Hematopoietic multipotent progenitor cell treated with erythropoietin and hydrocortisone succinate and interleukin-3 and kit ligand, for 4 days (in vitro differentiated cells): ENCODE measurements around the gene IL1R1.

Source experiments
- DNase-seq: peaks from one replicate; pipeline ENCODE4 v3.0.0-alpha.2; 2015

Gene IL1R1

DNA sequence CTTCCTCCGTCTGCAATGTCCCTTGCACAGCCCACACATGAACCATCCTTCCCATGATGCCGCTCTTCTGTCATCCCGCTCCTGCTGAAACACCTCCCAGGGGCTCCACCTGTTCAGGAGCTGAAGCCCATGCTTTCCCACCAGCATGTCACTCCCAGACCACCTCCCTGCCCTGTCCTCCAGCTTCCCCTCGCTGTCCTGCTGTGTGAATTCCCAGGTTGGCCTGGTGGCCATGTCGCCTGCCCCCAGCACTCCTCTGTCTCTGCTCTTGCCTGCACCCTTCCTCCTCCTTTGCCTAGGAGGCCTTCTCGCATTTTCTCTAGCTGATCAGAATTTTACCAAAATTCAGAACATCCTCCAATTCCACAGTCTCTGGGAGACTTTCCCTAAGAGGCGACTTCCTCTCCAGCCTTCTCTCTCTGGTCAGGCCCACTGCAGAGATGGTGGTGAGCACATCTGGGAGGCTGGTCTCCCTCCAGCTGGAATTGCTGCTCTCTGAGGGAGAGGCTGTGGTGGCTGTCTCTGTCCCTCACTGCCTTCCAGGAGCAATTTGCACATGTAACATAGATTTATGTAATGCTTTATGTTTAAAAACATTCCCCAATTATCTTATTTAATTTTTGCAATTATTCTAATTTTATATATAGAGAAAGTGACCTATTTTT is 35.4 kb downstream of the IL1R1 start:
- DNase-seq = no peak

DNA sequence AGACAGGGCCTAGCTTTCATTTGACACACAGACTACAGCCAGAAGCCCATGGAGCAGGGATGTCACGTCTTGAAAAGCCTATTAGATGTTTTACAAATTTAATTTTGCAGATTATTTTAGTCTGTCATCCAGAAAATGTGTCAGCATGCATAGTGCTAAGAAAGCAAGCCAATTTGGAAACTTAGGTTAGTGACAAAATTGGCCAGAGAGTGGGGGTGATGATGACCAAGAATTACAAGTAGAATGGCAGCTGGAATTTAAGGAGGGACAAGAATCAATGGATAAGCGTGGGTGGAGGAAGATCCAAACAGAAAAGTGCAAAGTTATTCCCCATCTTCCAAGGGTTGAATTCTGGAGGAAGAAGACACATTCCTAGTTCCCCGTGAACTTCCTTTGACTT is 36.5 kb downstream of the IL1R1 start:
- no peak for DNase-seq

DNA sequence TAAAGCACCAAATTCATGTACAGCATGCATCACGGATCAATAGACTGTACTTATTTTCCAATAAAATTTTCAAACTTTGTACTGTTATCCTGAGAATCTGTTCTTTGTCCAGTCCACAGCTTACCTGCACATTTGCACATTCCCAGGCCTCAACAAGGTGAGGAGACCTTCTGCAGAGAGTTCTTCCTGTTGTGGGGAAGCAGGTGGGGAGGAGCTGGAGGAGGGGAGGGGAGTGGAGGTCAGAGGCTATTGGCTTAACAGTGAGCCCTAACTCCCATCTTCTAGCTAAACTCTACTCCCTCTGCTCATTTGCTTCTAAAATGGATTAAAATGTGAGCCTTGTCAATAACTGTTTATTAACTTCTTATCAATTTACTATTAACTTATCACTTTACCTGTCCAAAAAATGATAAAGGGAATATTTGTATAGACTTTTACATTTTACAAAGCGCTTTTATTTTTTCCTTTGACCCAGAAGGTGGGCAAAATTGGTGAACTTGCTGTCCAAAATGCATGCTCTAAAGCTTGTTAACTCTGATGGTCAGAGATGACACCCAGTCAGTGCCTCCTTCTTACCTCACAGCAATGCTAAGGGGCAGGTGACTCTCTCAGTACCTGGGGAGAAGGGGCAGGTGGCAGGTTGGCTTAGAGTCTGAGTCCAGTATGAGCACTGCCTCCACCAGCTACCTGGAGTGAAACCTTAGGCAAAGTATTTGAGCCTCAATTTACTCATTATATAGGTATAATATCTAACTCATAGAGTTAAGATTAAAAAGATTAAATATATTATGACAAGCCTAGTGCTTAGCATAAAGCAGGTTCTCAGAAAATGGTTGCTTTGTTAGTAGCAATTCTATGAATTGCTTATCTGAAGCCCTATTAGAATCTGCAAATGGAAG is 37.5 kb downstream of the IL1R1 start:
- no peak for DNase-seq

DNA sequence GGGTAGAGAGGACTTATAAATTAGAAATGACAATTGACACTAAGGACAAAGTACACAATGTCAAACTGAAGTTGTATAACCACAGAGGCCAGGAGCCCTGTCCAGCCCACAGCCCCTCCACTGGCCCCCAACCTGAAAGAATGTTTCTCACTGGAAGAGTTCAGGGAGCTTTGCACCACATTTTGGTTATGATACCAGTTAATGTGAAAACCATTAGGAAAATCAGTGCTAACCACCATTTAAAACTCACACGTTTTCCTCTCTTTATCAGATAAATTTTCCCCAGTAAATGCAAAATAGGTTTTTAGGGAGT is 38.1 kb downstream of the IL1R1 start:
- DNase-seq = no peak

DNA sequence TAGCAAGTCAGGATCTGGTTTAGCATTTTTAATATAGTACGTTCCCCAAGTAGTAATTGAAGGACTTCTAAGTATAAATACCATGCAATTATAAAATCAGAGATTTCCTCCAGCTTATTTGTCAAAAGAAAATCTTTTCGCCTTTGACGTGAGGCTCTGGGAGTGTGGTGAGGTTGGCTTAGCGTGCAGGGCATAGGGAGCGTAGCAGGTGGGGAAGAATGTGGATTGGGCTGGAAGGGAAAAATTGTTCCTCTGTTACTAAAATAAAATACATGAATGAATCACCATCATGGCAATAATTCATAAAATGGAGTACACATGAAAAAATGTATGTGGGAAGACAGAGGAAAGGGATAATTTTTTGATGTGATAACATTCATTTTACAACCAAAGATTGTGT is 38.8 kb downstream of the IL1R1 start:
- no peak for DNase-seq

DNA sequence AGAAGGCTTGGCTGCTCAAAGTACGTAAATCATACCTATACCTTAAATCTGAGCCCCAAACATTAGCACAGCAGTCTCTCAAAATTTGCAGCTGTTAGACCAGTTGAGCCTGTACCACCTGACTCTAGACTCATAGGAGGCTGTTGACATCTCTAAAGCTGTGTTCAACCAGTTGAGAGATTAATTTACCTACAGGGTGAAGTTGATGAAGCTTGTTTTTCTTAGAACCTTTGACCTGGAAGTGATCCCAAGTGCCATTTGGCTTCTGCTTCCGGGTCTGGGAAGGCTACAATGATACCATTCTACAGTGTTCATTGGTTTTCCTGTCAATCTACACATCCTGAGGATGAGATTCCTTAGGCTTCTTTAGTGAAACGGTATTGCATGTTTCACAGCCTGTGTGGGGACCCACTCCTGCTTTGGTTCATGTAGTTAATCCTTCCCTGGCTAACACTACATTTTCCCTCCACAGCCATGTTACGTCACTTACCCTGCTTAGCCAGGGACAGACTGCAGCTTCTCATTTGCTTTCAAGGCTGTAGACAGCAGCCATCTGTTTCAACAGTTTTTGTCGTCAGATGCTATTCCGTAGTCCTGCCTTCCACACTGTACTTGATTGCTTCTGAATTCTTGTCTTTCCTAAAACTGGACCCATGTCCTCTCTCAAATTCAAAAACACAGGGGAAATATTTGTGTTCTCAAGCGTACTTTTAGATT is 39.5 kb downstream of the IL1R1 start:
- DNase-seq = no peak

DNA sequence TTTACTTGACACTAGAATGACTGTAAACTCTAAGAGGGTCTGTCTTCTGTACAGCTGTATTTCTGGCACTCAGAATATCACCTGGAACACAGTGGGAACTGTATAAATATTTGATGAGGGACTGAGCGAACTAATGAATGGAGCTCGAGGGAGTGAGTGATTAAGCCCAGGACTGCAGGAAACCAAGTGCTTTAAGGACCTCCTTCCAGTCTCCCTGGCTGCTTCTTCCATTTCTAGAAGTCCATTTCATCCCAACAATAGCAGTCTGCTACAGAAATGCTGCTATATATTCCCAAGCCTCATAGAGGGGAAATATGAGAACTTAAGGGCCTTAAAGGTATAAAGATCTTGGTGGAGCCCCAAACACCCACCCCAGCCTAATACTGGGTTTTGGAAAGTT is 41.5 kb downstream of the IL1R1 start:
- no peak for DNase-seq

DNA sequence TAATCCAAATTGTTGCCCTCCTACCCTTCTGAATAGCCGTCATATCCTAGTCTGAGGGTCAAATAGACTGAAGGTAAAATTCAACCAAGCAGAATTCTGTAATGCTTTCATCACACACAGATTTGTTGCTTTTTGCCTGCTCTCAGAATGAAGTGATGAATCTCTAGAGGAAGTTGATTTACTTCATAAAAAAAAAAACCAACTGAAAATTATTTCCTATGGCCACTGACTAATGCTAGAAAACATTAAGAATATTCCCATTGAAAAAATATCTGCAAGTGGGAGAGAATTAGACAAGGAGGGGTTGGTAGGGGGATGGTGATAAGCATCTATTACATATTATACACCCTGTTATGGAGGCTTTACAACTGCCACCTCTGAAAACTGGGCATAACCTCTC is 42.0 kb downstream of the IL1R1 start:
- DNase-seq = no peak

DNA sequence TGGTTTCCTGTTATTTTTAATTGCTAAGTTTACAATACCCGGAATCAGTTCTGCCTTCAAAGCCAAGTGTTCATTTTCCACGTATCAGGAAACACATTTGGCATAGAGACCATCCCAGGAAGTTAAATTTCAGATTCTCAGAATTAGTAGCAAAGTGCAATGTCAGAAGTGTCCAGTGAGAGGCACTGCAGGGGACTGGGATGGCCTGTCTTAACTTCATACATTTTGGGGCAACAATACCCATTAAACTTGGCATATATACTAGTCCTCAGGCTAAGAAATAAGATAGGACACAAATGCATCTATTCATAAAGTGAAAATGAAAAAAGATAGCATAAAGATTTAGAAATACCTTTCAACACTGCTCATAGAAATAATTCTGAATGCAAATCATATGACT is 42.8 kb downstream of the IL1R1 start:
- peak; percentile 20 for DNase-seq

DNA sequence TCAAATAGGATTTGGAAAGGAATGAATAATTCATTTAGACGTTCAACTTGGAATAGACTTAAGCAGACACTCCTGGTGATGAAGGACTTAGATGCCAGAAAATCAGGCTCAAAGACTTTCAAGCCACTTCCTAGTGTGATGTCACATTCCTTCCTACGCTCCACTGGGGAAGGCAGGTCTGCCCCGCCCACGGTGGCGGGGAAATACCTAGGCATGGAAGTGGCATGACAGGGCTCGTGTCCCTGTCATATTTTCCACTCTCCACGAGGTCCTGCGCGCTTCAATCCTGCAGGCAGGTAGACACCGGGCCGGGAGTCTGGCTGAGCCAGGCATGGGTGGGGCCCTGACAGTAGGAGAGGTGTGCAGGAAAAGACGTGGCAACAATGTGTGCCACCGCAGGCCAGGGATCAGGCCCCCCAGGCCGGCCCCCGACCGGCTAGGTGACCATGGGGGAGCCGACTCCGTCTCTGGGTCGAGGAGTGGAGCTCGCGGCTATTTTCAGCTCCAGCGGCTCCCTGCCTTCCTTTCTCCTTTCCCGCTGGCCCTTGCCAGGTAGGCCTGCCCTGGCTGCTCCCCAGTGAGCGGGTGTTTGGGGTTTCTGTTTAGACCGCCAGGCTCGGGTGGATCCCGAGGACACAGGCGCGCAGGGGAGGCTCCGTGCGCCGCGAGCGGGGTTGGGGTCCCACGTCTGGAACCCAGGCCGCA is 44.4 kb downstream of the IL1R1 start, which contains the start of gene IL1RL2:
Gene IL1RL2 (plus strand): TSS at position 233 of the 705 bp plus-strand sequence. CDS start 845 bp downstream, outside the sequence.
- DNase-seq = no peak

DNA sequence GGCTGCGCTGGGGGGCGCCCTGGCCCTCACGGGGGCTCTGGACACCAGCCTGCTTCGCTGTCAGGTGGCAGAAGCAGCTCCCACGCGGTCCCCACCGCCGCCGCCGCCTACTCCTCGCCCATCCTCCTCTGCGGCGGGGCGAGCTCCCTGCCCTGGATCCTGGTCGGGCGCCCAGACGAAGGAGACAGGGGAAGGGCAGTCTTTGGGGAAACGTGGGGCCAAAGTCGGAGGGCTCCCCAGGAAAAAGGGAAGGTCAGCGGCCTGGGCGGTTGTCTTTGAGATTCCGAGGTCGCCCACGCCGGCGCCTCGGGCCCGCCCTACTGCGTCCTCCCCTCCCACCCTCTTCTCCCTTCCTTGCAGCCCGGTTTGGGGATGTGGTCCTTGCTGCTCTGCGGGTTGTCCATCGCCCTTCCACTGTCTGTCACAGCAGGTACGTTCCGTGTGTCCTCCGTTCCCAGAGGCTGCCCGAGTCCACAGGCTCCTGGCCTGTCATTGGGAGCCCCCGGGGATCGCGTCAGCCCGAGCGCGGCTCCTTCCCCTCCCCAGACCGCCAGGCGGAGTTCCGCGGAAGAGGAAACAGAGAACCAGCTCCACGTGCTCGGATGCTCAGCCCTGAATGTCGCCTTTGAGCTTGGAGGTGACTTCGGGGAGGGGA is 45.1 kb downstream of the IL1R1 start:
- DNase-seq = peak; percentile 59

DNA sequence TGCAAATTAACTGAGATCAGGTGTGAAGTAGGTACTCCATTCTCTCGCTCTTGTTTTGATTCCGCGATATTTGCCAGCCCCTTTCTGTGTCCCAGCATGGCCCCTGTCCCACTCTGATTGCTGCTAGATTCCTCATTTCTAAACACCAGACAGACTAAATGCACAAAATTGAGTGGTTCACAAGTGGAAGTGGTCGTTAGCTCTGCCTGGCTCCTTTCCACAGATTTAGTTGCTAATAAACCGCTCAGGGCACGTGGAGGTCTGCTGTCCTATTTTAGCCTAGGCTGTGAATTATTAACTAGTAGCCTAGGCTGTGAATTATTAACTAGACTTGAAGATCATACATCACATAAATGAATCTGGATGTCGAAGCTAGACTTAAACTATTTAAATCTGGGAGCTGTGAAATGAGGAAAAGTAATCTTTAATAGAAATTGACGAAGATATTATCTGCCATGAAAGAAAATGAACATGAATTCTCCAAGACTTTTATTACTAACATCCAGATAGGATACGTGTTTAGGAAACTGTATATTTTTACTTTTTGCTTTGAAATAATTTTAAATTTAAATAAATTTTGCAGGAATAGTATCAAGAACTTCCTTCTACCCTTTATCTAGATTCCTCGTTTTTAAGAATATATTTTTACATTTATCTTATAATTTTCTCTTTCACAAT is 48.0 kb downstream of the IL1R1 start:
- no peak for DNase-seq

DNA sequence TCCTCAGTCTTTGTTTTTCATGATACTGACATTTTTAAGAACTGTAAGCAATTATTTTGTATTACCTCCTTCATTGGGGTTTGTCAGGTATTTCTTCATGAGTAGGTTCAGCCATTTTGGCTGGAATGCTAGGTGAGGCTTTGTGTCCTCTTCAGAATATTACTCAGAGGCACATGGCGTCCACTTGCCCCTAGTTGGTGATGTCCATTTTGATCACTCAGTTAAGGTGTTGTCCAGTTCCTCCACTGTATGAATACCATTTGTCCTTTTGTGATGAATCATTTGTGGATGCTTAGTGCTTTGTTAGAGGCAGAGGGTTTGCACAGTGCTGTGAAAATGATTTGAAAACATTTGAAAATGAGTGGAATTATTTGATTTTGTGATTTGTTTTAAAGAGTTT is 49.0 kb downstream of the IL1R1 start:
- no peak for DNase-seq

DNA sequence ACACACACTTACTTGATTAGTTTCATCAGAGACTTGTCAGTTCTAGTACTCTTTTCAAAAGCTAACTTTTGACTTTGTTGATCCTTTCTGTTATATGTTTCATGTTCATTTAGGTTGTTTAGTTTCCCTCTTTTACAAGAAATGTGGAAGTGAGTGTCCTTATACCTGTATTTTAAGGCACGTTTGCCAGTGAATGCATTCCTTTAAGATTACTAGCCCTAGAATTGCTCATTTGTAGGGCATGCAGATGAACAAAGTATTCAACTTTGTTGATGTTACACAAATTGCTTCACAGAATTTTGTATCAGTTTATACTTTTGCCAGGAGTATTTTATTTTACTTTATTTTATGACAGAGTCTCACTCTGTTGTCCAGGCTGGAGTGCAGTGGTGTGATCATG is 50.5 kb downstream of the IL1R1 start:
- DNase-seq = no peak

DNA sequence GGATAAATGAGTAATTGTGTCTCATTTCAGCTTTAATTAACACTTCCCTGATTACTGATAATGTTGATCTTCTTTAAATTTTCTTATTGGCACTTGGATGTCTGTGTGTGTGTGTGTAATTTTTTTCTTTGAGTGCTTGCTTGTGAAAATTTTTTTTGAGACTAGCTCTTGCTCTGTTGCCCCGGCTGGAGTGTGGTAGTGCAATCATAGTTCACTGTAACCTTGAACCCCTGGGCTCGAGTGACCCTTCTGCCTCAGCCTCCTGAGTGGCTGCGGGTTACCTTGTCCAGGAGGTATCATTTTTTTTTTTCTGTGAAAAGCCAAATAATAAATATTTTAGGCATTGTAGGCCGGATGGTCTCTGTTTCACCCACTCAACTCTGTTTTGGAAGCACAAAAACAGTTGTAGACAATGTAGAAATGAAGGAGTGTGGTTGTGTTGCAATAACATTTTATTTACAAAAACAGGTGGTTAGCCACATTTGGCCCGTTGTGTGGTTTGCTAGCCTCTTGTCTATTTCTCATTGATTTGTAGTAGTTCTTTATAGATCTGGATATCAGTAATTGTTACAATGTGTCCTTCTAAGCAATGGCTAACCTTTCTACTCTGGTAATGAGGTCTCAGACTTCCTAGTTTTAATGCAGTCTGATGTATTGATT is 52.2 kb downstream of the IL1R1 start:
- peak; percentile 15 for DNase-seq

DNA sequence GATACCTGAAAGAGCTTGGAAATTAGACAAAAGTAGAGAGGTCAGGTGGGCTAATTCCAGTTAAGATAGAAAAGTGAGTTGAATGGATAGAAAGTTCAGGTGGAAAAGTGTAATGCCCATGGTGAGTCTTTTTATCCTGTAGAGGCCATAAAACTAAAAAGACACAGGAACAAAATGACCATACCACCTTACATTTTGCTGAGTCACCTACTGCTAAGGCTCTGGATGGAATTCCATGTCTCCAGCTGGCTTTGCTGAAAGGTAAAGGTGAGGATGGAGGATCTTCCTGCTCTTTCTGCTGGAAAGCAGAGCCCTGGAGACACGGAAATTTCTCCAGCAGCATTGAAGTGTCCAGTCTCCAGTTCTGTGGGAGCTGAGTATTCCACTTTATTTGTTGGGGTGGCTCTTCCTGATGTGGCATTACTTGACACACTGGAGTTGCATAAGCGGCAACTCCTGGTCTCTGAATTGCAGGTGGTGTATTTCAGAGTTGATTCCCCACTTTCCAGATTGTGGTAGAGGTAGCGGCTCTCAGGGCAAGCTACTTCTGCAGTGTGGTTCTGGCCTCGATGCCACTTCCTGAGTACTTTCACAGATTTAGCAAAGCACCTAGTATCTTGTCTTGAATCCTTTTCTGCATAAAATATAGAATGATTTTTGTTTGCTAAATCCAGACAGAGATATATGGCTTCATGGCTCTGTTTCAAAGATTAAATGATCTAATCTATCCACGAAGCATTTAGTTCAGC is 55.0 kb downstream of the IL1R1 start:
- no peak for DNase-seq

DNA sequence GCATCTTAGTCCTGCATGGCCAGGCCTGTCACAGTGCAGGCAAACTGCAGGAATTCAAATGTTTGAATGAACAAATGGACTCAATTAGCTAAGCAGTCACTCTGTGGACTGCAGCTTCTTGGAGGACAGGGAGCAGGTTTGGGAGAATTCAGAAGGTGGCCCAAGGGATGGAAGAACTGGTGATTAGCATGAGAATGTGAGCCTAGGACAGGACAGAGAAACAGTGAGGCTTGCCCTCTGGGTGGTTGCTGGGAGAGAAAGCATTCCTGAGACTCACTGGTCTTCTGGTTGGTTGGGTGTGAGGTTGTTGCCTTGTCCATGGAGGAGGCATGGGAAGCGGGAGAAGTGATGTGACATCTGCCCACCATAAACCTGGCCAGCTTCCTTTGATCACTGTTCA is 58.0 kb downstream of the IL1R1 start:
- DNase-seq = no peak

DNA sequence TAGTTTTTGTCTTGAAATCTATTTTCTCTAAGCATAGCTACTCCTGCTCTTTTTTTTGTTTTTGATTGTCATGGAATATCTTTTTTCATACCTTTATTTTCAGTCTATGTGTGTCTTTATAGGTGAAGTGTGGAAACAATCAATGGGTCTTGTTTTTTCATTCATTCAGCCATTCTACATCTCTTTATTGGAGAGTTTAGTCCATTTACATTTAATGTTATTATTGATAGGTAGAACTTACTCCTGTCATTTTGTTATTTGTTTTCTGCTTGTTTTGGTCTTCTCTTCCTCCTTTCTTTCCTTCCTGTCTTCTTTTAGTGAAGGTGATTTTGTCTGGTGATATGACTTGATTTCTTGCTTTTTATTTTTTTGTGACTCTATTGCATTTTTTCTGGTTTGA is 62.1 kb downstream of the IL1R1 start:
- no peak for DNase-seq

DNA sequence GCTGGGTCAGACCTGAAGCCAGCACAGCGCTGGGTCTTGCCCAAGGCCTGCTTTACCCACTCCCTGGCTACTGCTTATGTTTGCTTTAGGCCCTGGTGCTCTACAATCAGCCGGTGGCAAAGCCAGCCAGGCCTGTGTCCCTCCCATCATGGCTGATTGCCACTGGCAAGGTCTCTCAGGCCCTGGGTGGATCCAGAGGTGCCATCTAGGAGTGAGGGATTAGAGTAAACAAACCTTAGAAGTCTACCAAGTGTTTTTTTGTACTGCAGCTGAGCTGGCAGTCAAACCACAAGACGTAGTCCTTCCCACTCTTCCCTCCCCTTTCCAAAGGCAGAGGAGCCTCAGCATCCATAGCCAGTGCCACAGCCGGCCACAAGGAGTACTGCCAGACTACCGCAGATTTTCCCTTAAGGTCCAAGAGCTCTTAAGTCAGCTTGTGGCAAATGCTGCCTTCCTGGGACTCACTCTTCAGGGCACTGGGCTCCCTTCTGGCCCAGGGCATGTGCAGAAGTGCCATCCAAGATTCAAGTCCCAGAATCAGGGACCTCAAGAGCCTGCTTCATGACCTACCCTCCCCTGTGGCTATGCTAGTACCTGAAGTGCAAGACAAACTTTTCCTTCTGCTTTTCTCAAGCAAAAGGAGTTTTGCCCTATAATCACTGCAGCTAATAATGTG is 64.3 kb downstream of the IL1R1 start:
- DNase-seq = no peak

DNA sequence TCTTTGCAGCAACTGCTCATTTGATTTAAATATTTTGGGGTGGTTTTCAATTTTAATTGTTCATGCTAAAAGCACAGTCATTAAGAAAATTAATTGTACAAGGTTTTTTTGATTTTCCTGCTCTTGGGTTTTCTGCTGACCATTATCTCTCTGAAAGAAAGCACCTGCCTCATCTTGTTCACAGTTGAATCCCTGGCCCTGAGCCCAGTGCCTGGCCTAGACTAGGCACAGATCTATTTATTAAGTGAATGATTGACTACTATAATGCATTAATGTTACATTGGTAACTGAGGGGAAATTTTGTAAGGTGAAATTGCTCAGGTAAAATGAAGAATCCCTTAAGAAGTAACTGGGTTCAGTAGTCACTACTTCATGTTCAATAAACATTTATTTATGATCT is 66.2 kb downstream of the IL1R1 start:
- DNase-seq = no peak
